HepG2 (cell line): ENCODE results near the gene PMVK. TPM values are rescaled to one million over a fixed set of nuclear protein-coding genes. Genes with fewer than 3 reads are reported as not detected.

Source experiments
- MTF2 ChIP-seq: sonication (generic); formaldehyde crosslinking; IDR thresholded peaks from 2 replicates; pipeline ENCODE4 v1.5.0; 2020; ENCODE audit warnings: missing genetic modification reagents, borderline replicate concordance
- MYC ChIP-seq: sonication (generic); formaldehyde crosslinking; IDR thresholded peaks from 2 replicates; pipeline ENCODE4 v1.9.0; 2021; ENCODE audit warnings: missing genetic modification reagents, borderline replicate concordance
- NFIB ChIP-seq: sonication (generic); formaldehyde crosslinking; IDR thresholded peaks from 2 replicates; pipeline ENCODE4 v1.9.0; 2021; ENCODE audit warnings: missing genetic modification reagents, mild to moderate bottlenecking, borderline replicate concordance
- NFKB2 ChIP-seq: sonication (generic); formaldehyde crosslinking; IDR thresholded peaks from 2 replicates; pipeline ENCODE4 v1.4.0; 2020; ENCODE audit warnings: missing genetic modification reagents, borderline replicate concordance
- RXRB ChIP-seq: IDR thresholded peaks from 2 replicates; pipeline ENCODE4 v1.6.1; 2016; ENCODE audit warnings: borderline replicate concordance, missing genetic modification reagents, missing compliant biosample characterization
- SMAD3 ChIP-seq: sonication (generic); formaldehyde crosslinking; IDR thresholded peaks from 2 replicates; pipeline ENCODE4 v1.4.0; 2020; ENCODE audit warnings: missing genetic modification reagents
- TARDBP ChIP-seq: sonication (generic); formaldehyde crosslinking; IDR thresholded peaks from 2 replicates; pipeline ENCODE4 v1.8.0; 2022; ENCODE audit warnings: mild to moderate bottlenecking, missing genetic modification reagents
- TBL1XR1 ChIP-seq: fragments of 150-350 bp; IDR thresholded peaks from 2 replicates; pipeline ENCODE4 v1.6.1; 2014; ENCODE audit warnings: borderline replicate concordance, low read length; ENCODE audit not compliant: partially characterized antibody
- TCF7 ChIP-seq: sonication (generic); IDR thresholded peaks from 2 replicates; pipeline ENCODE4 v1.6.1; 2016; ENCODE audit warnings: antibody characterized with exemption, low read depth
- ZBTB10 ChIP-seq: sonication (generic); formaldehyde crosslinking; IDR thresholded peaks from 2 replicates; pipeline ENCODE4 v1.4.0; 2020; ENCODE audit warnings: missing genetic modification reagents, borderline replicate concordance
- ZFP36L1 ChIP-seq: sonication (generic); formaldehyde crosslinking; IDR thresholded peaks from 2 replicates; pipeline ENCODE4 v1.8.0; 2022; ENCODE audit warnings: mild to moderate bottlenecking, missing genetic modification reagents, moderate library complexity
- ZNF317 ChIP-seq: sonication (generic); formaldehyde crosslinking; IDR thresholded peaks from 2 replicates; pipeline ENCODE4 v1.5.0; 2020; ENCODE audit warnings: mild to moderate bottlenecking, missing genetic modification reagents
- ZNF34 ChIP-seq: sonication (generic); formaldehyde crosslinking; IDR thresholded peaks from 2 replicates; pipeline ENCODE4 v1.4.0; 2020; ENCODE audit warnings: mild to moderate bottlenecking, missing genetic modification reagents, borderline replicate concordance
- ZNF460 ChIP-seq: sonication (generic); formaldehyde crosslinking; IDR thresholded peaks from 2 replicates; pipeline ENCODE4 v1.5.1; 2020; ENCODE audit warnings: missing genetic modification reagents, mild to moderate bottlenecking, borderline replicate concordance
- ZNF7 ChIP-seq: IDR thresholded peaks from 2 replicates; pipeline ENCODE4 v1.6.1; 2016; ENCODE audit warnings: missing biosample characterization, missing genetic modification reagents
- ZNF761 ChIP-seq: sonication (generic); formaldehyde crosslinking; conservative IDR thresholded peaks from 2 replicates; pipeline ENCODE4 v1.4.0; 2020; ENCODE audit warnings: mild to moderate bottlenecking, missing genetic modification reagents
- ZNF816 ChIP-seq: sonication (generic); formaldehyde crosslinking; IDR thresholded peaks from 2 replicates; pipeline ENCODE4 v1.8.0; 2022; ENCODE audit warnings: missing genetic modification reagents, mild to moderate bottlenecking, borderline replicate concordance
- polyA plus RNA-seq, 8 experiments: library from polyadenylated mRNA; depleted of rRNA in 3 of 8; stranded (reverse) in 7 of 8; unstranded in 1 of 8; fragments of >200 nt; fragmentation: Illumina TruSeq in 4 of 8; extraction: Trizol in 4 of 8; gene quantifications; 2 replicates each; pipeline versions ENCODE4 v1.2.1 to v1.2.3, GENCODE V29; 2011 to 2016; ENCODE audit warnings: low read depth in 4 of 8, missing spikeins in 1 of 8, mixed read lengths in 1 of 8; ENCODE audit not compliant: insufficient read depth in 1 of 8
- total RNA-seq, 5 experiments: library from RNA; depleted of rRNA; stranded (reverse); fragments of >200 nt; fragmentation: Illumina TruSeq; extraction: Trizol; gene quantifications; 2 replicates each; pipeline ENCODE4 v1.2.3, GENCODE V29; 2016; ENCODE audit warnings: low read depth in 1 of 5
- TF ChIP-seq, protein P1 (sequence below): IDR thresholded peaks from 2 replicates; pipeline ENCODE4 v1.6.1; 2012; ENCODE audit warnings: inconsistent platforms
- TF ChIP-seq, protein P2 (sequence below): sonication (generic); formaldehyde crosslinking; IDR thresholded peaks from 2 replicates; pipeline ENCODE4 v1.5.0; 2020; ENCODE audit warnings: missing genetic modification reagents
- TF ChIP-seq, protein P3 (sequence below): sonication (generic); formaldehyde crosslinking; IDR thresholded peaks from 2 replicates; pipeline ENCODE4 v1.5.1; 2020; ENCODE audit warnings: mild to moderate bottlenecking, missing genetic modification reagents, moderate library complexity

The PMVK gene
- total and polyA plus RNA-seq, 2 of the 13 experiments (the other 11 are each of a cell fraction or from before 2014, with no cell fraction given), result 3.9 to 12.6 TPM

GRCh38 chr1:154945160-154945961 lies 8.8 kb upstream of the PMVK start (continued):
- TF ChIP-seq TBL1XR1 (no peak), ZNF317 (no peak), SMAD3 (CRISPR knock-in tag) (no peak), ZNF34 (CRISPR knock-in tag) (no peak), ZNF816 (CRISPR knock-in tag) (0 out of 2 replicates have a peak, but pooled peaks have one; percentile 16), ZNF460 (CRISPR knock-in tag) (no peak; the same call in 1 of the 2 replicates), ZBTB10 (CRISPR knock-in tag) (no peak), NFKB2 (CRISPR knock-in tag) (no peak), RXRB (no peak), TARDBP (CRISPR knock-in tag) (no peak), ZNF7 (CRISPR knock-in tag) (no peak), NFIB (no peak), MYC (CRISPR knock-in tag) (peak; percentile 2; the same call in 1 of the 2 replicates), TCF7 (no peak), ZFP36L1 (no peak), MTF2 (no peak), ZNF761 (no peak)
- TF ChIP-seq, protein P1, sequence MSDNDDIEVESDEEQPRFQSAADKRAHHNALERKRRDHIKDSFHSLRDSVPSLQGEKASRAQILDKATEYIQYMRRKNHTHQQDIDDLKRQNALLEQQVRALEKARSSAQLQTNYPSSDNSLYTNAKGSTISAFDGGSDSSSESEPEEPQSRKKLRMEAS, result no peak
- TF ChIP-seq, protein P2, sequence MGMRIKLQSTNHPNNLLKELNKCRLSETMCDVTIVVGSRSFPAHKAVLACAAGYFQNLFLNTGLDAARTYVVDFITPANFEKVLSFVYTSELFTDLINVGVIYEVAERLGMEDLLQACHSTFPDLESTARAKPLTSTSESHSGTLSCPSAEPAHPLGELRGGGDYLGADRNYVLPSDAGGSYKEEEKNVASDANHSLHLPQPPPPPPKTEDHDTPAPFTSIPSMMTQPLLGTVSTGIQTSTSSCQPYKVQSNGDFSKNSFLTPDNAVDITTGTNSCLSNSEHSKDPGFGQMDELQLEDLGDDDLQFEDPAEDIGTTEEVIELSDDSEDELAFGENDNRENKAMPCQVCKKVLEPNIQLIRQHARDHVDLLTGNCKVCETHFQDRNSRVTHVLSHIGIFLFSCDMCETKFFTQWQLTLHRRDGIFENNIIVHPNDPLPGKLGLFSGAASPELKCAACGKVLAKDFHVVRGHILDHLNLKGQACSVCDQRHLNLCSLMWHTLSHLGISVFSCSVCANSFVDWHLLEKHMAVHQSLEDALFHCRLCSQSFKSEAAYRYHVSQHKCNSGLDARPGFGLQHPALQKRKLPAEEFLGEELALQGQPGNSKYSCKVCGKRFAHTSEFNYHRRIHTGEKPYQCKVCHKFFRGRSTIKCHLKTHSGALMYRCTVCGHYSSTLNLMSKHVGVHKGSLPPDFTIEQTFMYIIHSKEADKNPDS, result no peak
- TF ChIP-seq, protein P3, sequence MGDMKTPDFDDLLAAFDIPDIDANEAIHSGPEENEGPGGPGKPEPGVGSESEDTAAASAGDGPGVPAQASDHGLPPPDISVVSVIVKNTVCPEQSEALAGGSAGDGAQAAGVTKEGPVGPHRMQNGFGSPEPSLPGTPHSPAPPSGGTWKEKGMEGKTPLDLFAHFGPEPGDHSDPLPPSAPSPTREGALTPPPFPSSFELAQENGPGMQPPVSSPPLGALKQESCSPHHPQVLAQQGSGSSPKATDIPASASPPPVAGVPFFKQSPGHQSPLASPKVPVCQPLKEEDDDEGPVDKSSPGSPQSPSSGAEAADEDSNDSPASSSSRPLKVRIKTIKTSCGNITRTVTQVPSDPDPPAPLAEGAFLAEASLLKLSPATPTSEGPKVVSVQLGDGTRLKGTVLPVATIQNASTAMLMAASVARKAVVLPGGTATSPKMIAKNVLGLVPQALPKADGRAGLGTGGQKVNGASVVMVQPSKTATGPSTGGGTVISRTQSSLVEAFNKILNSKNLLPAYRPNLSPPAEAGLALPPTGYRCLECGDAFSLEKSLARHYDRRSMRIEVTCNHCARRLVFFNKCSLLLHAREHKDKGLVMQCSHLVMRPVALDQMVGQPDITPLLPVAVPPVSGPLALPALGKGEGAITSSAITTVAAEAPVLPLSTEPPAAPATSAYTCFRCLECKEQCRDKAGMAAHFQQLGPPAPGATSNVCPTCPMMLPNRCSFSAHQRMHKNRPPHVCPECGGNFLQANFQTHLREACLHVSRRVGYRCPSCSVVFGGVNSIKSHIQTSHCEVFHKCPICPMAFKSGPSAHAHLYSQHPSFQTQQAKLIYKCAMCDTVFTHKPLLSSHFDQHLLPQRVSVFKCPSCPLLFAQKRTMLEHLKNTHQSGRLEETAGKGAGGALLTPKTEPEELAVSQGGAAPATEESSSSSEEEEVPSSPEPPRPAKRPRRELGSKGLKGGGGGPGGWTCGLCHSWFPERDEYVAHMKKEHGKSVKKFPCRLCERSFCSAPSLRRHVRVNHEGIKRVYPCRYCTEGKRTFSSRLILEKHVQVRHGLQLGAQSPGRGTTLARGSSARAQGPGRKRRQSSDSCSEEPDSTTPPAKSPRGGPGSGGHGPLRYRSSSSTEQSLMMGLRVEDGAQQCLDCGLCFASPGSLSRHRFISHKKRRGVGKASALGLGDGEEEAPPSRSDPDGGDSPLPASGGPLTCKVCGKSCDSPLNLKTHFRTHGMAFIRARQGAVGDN (CRISPR knock-in tag), result peak; percentile 8; the same call in 1 of the 2 replicates
